ENCODE results near the gene EPHB1.

GRCh38 chr3:135109681-135110080 is 314.6 kb downstream of the EPHB1 start:
- TF ChIP-seq SOX15 (CRISPR knock-in tag; IDR thresholded peaks at IDR 0.05), result no peak
- no peak for TF ChIP-seq CTCF (IDR thresholded peaks at IDR 0.05)
- no peak for TF ChIP-seq E2F1 (CRISPR knock-in tag; IDR thresholded peaks at IDR 0.05)
- TF ChIP-seq SMAD3 (CRISPR knock-in tag; IDR thresholded peaks at IDR 0.05; ENCODE audit: borderline replicate concordance), result no peak
- TF ChIP-seq USF2 (CRISPR knock-in tag; IDR thresholded peaks at IDR 0.05), result no peak
- no peak for TF ChIP-seq ZNF232 (CRISPR knock-in tag; IDR thresholded peaks at IDR 0.05)
- TF ChIP-seq ATF3 (CRISPR knock-in tag; conservative IDR thresholded peaks at IDR 0.05), result no peak
- no peak for TF ChIP-seq TEAD4 (CRISPR knock-in tag; IDR thresholded peaks at IDR 0.05)
- no peak for TF ChIP-seq NR2C2 (CRISPR knock-in tag; IDR thresholded peaks at IDR 0.05)
- TF ChIP-seq ESRRA (CRISPR knock-in tag; IDR thresholded peaks at IDR 0.05; ENCODE audit: borderline replicate concordance), result no peak
- no peak for TF ChIP-seq AR (CRISPR knock-in tag; IDR thresholded peaks at IDR 0.05)
